Liver (tissue), 3 donors: ENCODE results near the gene SH3PXD2A.

Experiments
- CTCF ChIP-seq: fragments of 150-350 bp; IDR thresholded peaks from 2 replicates; pipeline ENCODE4 v1.5.1; 2017; ENCODE audit warnings: improper control_type of control experiment, low read depth, low read length; ENCODE audit not compliant: missing input control
- FOXA1 ChIP-seq: IDR thresholded peaks from 2 replicates; pipeline ENCODE4 v1.6.1; 2016; ENCODE audit warnings: antibody characterized with exemption
- HNF4G ChIP-seq: IDR thresholded peaks from 2 replicates; pipeline ENCODE4 v1.6.1; 2016; ENCODE audit warnings: antibody characterized with exemption
- RAD21 ChIP-seq, 2 donors: IDR thresholded peaks; 2 replicates each; pipeline ENCODE4 v1.6.1; 2016; ENCODE audit warnings: antibody characterized with exemption in 2 of 2, mild to moderate bottlenecking in 2 of 2
- SP1 ChIP-seq: IDR thresholded peaks from 2 replicates; pipeline ENCODE4 v1.6.1; 2018; ENCODE audit warnings: antibody characterized with exemption, mild to moderate bottlenecking
- TAF1 ChIP-seq: conservative IDR thresholded peaks from 2 replicates; pipeline ENCODE4 v1.6.1; 2016; ENCODE audit warnings: antibody characterized with exemption, mild to moderate bottlenecking
- ZBTB33 ChIP-seq: IDR thresholded peaks from 2 replicates; pipeline ENCODE4 v1.6.1; 2016; ENCODE audit warnings: antibody characterized with exemption
- TF ChIP-seq, protein P1 (sequence below): IDR thresholded peaks from 2 replicates; pipeline ENCODE4 v1.6.1; 2016; ENCODE audit warnings: antibody characterized with exemption, mild to moderate bottlenecking
- TF ChIP-seq, protein P2 (sequence below): IDR thresholded peaks from 2 replicates; pipeline ENCODE4 v1.6.1; 2016; ENCODE audit warnings: antibody characterized with exemption
- TF ChIP-seq, protein P3 (sequence below): IDR thresholded peaks from 2 replicates; pipeline ENCODE4 v1.6.1; 2016; ENCODE audit warnings: antibody characterized with exemption
- donor health status: healthy.
- donor health status: healthy.

GRCh38 chr10:103648251-103648635 is 207.1 kb downstream of the SH3PXD2A start:
- no peak for TF ChIP-seq ZBTB33
- TF ChIP-seq FOXA1: no peak
- TF ChIP-seq CTCF: no peak
- TF ChIP-seq RAD21 (IDR thresholded peaks at IDR 0.05): no peak
- no peak for TF ChIP-seq TAF1
- no peak for TF ChIP-seq HNF4G
- TF ChIP-seq, protein P1, sequence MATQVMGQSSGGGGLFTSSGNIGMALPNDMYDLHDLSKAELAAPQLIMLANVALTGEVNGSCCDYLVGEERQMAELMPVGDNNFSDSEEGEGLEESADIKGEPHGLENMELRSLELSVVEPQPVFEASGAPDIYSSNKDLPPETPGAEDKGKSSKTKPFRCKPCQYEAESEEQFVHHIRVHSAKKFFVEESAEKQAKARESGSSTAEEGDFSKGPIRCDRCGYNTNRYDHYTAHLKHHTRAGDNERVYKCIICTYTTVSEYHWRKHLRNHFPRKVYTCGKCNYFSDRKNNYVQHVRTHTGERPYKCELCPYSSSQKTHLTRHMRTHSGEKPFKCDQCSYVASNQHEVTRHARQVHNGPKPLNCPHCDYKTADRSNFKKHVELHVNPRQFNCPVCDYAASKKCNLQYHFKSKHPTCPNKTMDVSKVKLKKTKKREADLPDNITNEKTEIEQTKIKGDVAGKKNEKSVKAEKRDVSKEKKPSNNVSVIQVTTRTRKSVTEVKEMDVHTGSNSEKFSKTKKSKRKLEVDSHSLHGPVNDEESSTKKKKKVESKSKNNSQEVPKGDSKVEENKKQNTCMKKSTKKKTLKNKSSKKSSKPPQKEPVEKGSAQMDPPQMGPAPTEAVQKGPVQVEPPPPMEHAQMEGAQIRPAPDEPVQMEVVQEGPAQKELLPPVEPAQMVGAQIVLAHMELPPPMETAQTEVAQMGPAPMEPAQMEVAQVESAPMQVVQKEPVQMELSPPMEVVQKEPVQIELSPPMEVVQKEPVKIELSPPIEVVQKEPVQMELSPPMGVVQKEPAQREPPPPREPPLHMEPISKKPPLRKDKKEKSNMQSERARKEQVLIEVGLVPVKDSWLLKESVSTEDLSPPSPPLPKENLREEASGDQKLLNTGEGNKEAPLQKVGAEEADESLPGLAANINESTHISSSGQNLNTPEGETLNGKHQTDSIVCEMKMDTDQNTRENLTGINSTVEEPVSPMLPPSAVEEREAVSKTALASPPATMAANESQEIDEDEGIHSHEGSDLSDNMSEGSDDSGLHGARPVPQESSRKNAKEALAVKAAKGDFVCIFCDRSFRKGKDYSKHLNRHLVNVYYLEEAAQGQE: no peak
- TF ChIP-seq, protein P2, sequence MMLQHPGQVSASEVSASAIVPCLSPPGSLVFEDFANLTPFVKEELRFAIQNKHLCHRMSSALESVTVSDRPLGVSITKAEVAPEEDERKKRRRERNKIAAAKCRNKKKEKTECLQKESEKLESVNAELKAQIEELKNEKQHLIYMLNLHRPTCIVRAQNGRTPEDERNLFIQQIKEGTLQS: no peak
- no peak for TF ChIP-seq SP1
- TF ChIP-seq, protein P3, sequence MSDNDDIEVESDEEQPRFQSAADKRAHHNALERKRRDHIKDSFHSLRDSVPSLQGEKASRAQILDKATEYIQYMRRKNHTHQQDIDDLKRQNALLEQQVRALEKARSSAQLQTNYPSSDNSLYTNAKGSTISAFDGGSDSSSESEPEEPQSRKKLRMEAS: no peak
